Nucleus accumbens (tissue), 56 donors: Measurements from ENCODE around the gene LCE1A.

Experiments used
- DNase-seq, 56 donors: peaks; one replicate each; lab custom pipeline; 2025; lab: John Stamatoyannopoulos, UW

Gene LCE1A

DNA sequence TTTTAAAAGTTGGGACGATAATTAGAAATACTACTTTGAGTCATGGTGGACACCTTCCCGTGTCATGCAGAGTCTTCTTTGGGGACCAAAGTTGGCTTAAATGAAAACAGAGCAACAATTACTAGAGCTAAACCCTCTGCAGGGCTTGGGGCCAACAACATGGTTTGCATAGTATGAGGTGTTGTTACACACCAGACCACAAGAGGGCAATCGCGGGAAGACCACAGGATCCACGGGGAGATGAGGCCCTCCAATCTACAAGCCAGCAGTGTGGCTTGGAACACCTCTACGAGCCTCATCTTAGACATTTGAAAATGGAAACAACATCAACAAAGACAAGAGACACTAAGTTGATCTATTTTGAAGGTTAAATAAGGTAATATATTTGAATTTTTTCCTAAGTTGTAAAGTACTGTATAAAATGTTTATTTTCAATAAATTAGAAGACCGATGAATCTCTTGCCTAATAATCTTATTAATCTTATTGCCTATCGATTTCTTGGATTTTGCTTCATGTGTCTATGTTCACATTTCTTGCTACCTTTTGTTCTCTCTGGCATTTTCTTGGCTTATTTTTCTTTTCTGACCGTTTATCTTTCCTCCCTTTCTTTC, 42.6 kb downstream of the LCE1A start:
- peak in 41 of 56 donors; percentile 0 to 79 (median 24) for DNase-seq

DNA sequence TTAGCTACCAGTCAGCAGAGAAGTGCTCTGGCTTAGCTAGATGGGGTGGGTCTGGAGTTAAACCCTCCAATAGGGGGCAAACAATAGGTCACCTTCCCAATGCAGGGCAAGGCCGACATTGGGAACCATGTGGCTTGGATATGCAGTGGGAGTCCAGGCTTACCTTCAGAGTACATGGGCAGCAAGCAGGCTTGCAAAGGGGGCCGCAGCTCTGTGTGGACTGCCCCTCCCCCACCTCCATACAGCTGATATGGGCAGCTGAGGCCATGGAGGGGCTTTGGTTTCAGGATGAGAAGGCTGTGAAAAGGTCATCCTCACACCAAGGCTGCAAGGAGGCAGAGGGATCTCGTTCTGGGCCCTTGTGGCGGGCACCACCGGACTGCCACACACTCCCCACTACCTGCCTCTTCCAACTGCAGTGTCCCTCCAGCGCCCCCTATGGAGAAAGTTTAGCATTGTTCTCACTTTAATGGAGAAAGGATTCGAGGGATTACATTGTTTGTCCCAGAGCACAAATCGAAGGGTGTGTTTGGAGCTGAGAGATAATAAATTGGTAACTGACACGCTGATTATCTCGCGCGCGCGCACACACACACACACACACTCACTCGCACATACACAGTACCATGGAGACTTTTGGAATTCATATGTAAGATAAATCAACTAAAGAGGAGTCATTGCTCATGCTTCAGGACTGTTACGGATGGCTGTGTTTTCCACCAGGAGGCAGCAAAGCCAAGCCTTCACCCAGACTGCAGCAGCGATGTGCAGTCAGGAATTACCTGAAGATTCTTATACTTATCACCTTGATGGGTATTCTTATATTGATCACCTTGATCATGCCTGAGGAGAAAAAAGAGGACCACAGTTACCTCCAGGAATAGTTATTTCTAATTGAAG, 43.8 kb downstream of the LCE1A start:
- peak in 4 of 56 donors; percentile 1 to 3 (median 1) for DNase-seq

DNA sequence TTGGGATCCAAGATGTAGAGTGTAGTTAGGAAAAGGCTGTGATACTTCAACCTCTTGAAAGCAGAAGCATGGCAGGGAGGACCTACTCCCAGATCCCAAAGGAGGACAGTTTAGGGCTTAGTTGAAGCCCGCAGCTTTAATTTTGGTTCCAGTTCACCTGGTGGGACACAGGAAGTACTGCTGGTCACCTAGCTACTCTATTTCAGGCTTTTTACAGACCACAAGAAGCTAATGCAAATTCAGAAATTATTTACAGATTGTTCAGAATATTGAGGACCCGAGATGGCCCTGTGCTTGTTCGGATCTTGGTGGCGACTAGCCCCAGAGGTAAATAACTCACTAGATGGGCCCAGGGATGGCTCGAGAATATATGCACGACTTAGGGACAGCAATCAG, 44.5 kb downstream of the LCE1A start:
- DNase-seq, result no peak

DNA sequence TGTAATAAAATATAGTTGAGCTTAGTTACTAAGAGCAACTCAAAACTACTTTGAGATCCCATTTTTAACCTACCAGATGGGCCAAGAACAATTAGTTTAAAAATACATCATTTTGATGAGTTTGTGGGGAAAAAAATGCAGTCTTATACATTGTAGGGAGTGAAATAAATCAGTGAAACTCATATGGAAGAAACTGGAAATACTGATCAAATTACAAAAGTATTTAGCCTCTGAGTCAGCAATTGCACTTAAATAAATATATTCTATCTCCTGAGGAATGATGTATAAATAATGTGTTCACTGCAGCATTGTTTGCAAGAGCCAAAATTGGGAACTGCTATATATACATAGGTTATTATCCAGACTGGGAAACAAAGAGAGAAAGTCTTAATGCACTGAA, 46.2 kb downstream of the LCE1A start:
- no peak for DNase-seq

DNA sequence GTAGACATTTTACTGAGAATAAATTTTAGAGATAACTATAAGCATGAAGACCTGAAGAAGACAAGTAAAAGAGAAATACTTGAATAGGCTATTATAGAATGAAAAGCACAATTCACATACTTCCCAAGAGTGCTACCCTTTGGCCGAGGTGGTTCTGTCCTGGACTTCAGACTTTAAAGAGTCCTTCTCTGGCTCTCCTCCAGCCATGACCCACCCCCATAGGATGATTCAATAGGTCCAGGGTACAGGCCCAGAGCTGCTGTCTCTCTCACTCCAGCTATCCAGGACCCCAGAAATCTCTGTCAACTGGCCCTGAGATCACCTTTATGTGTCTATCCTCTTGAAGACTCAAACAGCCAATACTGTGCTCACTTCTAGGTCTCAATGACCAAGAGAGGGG, 49.6 kb downstream of the LCE1A start:
- no peak for DNase-seq
